Measurements from ENCODE around the gene SLX4IP.
"Not testable (repeated sequence)": the region's sequence is repeated elsewhere in the genome, so short reads cannot be mapped to it uniquely, and the experiment has no call there.

Gene SLX4IP

GRCh38 chr20:10408108-10408813 lies 26.8 kb upstream of the SLX4IP start:
- no peak overlapping the region for H3K9ac ChIP-seq (ENCODE audit: low read depth, low read length)
- H3K4me3 ChIP-seq (ENCODE audit: low read length): no peak overlapping the region
- H3K9me3 ChIP-seq (ENCODE audit: insufficient read depth, low read depth, low read length): no peaks in the 10 kb centered on the region
- peaks cover 38% of the 10 kb centered on the region for H3K36me3 ChIP-seq (ENCODE audit: insufficient read depth, low read depth, low read length)
- no peak overlapping the region for H3K27ac ChIP-seq (ENCODE audit: low read length)
- H3K27me3 ChIP-seq (ENCODE audit: insufficient read depth, low read length): no peaks in the 10 kb centered on the region
- no peaks in the 10 kb centered on the region for H3K4me1 ChIP-seq (ENCODE audit: insufficient read depth, low read length)

GRCh38 chr20:10411673-10412072 lies 23.4 kb upstream of the SLX4IP start:
- H3K4me1 ChIP-seq (ENCODE audit: insufficient read depth, low read length): peaks cover 11% of the 10 kb centered on the region; the same call in 1 of the 2 replicates
- no peak overlapping the region for H3K27ac ChIP-seq (ENCODE audit: low read length)
- no peak overlapping the region for H3K4me3 ChIP-seq (ENCODE audit: low read length)
- no peak overlapping the region for H3K9ac ChIP-seq (ENCODE audit: low read depth, low read length)
- no peaks in the 10 kb centered on the region for H3K27me3 ChIP-seq (ENCODE audit: insufficient read depth, low read length)
- peaks cover 26% of the 10 kb centered on the region for H3K36me3 ChIP-seq (ENCODE audit: insufficient read depth, low read depth, low read length)
- no peaks in the 10 kb centered on the region for H3K9me3 ChIP-seq (ENCODE audit: insufficient read depth, low read depth, low read length)

DNA sequence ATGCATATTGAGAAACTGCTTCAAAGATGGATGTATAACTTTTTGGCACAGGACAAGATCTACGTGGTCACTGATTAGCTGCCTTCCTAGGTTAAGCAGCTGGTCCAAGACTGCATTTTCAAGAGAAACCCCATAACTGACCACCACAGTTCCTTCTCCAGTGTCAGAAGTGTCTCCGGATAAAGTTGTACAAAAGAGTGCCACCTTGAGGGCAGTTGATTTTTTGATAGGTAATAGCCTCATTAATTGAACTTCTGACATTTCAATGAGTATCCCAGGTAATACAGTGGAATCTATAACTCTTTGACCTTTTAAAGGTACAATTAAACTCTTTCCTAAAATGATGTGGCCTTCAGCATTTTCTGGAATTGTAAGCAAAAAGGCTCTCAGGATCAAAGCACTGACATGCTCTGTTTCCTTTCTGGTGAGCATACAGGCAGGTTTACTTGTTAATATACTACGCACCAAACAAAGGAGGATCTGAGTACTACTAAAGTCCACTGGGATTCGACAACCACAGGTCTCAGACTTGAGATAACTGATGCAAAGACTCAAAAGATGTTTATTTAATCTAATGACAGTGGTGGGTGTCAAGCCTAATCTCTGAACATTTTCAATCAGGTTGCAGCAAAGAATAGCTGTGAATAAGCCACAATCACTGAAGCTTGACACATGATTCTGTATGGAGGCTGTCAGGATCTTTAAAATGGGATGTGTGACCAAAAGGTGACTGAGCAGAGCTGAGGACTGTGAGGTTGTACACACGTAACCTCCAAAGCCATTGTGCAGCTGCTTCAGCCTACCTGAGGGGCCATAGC lies 22.3 kb upstream of the SLX4IP start:
- Histone ChIP-seq H3K27ac (ENCODE audit: low read length) (no peak overlapping the region), H3K36me3 (ENCODE audit: insufficient read depth, low read depth, low read length) (peaks cover 28% of the 10 kb centered on the region), H3K9ac (ENCODE audit: low read depth, low read length) (no peak overlapping the region), H3K4me3 (ENCODE audit: low read length) (no peak overlapping the region), H3K4me1 (ENCODE audit: insufficient read depth, low read length) (peaks cover 11% of the 10 kb centered on the region; the same call in 1 of the 2 replicates), H3K9me3 (ENCODE audit: insufficient read depth, low read depth, low read length) (no peaks in the 10 kb centered on the region), H3K27me3 (ENCODE audit: insufficient read depth, low read length) (no peaks in the 10 kb centered on the region)

DNA sequence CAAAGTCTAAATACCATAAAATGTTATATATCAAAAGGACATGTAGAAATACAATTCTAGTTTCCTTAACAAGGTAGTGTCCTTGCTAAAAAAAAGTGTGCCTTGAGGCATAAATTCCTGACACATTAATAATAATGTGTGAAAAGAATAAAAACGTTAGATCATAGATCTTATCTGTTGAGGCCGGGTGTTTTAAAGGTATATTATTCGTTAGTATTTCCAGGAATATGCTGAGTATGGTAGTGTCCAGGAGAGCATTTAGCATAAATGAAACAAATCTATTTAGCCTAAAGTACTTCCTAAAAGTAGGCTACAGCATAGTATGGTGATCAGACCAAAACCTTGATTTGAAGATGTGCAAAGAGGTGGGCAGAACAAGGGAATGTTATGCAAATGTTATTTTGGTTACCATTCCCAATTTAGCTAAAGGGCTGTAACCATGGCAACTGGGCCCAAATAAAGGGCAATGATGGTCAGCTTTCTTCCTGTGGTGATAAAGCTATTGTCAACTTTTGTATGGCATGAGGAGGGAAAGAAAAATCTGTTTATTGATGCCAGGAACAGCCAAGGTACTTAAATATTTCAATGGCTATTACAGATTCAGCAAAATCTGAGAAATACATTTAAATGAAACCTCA lies 20.0 kb upstream of the SLX4IP start:
- Histone ChIP-seq H3K9me3 (ENCODE audit: insufficient read depth, low read depth, low read length) (no peaks in the 10 kb centered on the region), H3K27ac (ENCODE audit: low read length) (no peak overlapping the region)

GRCh38 chr20:10417218-10417617 lies 17.9 kb upstream of the SLX4IP start:
- peaks cover 44% of the 10 kb centered on the region for H3K36me3 ChIP-seq (ENCODE audit: insufficient read depth, low read depth, low read length)
- H3K9me3 ChIP-seq (ENCODE audit: insufficient read depth, low read depth, low read length); H3K27me3 ChIP-seq (ENCODE audit: insufficient read depth, low read length); H3K27ac ChIP-seq (ENCODE audit: low read length); H3K9ac ChIP-seq (ENCODE audit: low read depth, low read length); H3K4me3 ChIP-seq (ENCODE audit: low read length): not testable (repeated sequence)
- H3K4me1 ChIP-seq (ENCODE audit: insufficient read depth, low read length): peaks cover 11% of the 10 kb centered on the region; the same call in 1 of the 2 replicates

More for the DNA sequence above, 20.0 kb upstream of the SLX4IP start:
- peaks cover 11% of the 10 kb centered on the region; the same call in 1 of the 2 replicates for H3K4me1 ChIP-seq (ENCODE audit: insufficient read depth, low read length)
- peaks cover 44% of the 10 kb centered on the region for H3K36me3 ChIP-seq (ENCODE audit: insufficient read depth, low read depth, low read length)
- H3K9ac ChIP-seq (ENCODE audit: low read depth, low read length): no peak overlapping the region
- no peaks in the 10 kb centered on the region for H3K27me3 ChIP-seq (ENCODE audit: insufficient read depth, low read length)
- no peak overlapping the region for H3K4me3 ChIP-seq (ENCODE audit: low read length)

GRCh38 chr20:10419550-10420133 lies 15.5 kb upstream of the SLX4IP start:
- Histone ChIP-seq H3K4me3 (ENCODE audit: low read length) (no peak overlapping the region), H3K27me3 (ENCODE audit: insufficient read depth, low read length) (no peaks in the 10 kb centered on the region), H3K9ac (ENCODE audit: low read depth, low read length) (no peak overlapping the region), H3K27ac (ENCODE audit: low read length) (no peak overlapping the region), H3K36me3 (ENCODE audit: insufficient read depth, low read depth, low read length) (peaks cover 29% of the 10 kb centered on the region), H3K4me1 (ENCODE audit: insufficient read depth, low read length) (peaks cover 11% of the 10 kb centered on the region; the same call in 1 of the 2 replicates), H3K9me3 (ENCODE audit: insufficient read depth, low read depth, low read length) (no peaks in the 10 kb centered on the region)

- no peaks in the 10 kb centered on the region for H3K4me1 ChIP-seq (ENCODE audit: insufficient read depth, low read length)
- no peak overlapping the region for H3K9ac ChIP-seq (ENCODE audit: low read depth, low read length)
- H3K4me3 ChIP-seq (ENCODE audit: low read length): no peak overlapping the region
- no peaks in the 10 kb centered on the region for H3K27me3 ChIP-seq (ENCODE audit: insufficient read depth, low read length)
- H3K36me3 ChIP-seq (ENCODE audit: insufficient read depth, low read depth, low read length): peaks cover 28% of the 10 kb centered on the region
- no peaks in the 10 kb centered on the region for H3K9me3 ChIP-seq (ENCODE audit: insufficient read depth, low read depth, low read length)
- H3K27ac ChIP-seq (ENCODE audit: low read length): no peak overlapping the region
These were observed 11.4 kb upstream of the SLX4IP start for GRCh38 chr20:10423735-10424134.

- no peak overlapping the region for H3K9ac ChIP-seq (ENCODE audit: low read depth, low read length)
- no peak overlapping the region for H3K4me3 ChIP-seq (ENCODE audit: low read length)
- peaks cover 13% of the 10 kb centered on the region for H3K36me3 ChIP-seq (ENCODE audit: insufficient read depth, low read depth, low read length)
- H3K4me1 ChIP-seq (ENCODE audit: insufficient read depth, low read length): peaks cover 13% of the 10 kb centered on the region
- H3K9me3 ChIP-seq (ENCODE audit: insufficient read depth, low read depth, low read length): no peaks in the 10 kb centered on the region
- H3K27ac ChIP-seq (ENCODE audit: low read length): no peak overlapping the region
- H3K27me3 ChIP-seq (ENCODE audit: insufficient read depth, low read length): no peaks in the 10 kb centered on the region
These were observed 7.9 kb upstream of the SLX4IP start for GRCh38 chr20:10427060-10427692.

GRCh38 chr20:10428008-10428407 lies 7.1 kb upstream of the SLX4IP start:
- Histone ChIP-seq H3K27me3 (ENCODE audit: insufficient read depth, low read length) (no peaks in the 10 kb centered on the region), H3K36me3 (ENCODE audit: insufficient read depth, low read depth, low read length) (peaks cover 13% of the 10 kb centered on the region), H3K9me3 (ENCODE audit: insufficient read depth, low read depth, low read length) (no peaks in the 10 kb centered on the region), H3K9ac (ENCODE audit: low read depth, low read length) (no peak overlapping the region), H3K27ac (ENCODE audit: low read length) (no peak overlapping the region), H3K4me3 (ENCODE audit: low read length) (no peak overlapping the region), H3K4me1 (ENCODE audit: insufficient read depth, low read length) (peaks cover 13% of the 10 kb centered on the region)

DNA sequence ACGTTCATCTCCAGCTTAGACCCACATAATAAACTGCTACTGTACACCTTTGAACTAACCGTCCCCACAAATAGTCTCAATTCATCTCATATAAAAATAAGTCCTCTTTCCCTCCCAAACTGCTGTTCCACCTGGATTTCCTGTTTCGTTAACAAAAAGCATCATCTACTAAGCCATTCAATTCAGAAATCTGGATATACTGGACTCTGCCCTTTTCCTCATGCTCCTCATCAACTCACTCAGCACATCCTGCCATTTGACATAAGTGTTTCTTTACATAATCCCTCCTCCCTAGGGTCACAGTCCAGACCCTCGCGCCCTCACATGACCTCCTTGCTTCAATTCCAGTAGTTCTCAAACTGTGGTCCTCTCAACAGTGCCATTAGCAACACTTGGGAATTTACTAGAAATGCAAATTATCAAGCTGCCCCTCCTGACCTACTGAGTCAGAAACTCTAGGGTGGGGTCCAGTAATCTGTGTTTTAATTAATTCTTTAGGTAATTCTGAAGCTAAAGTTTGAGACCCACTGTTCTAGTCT lies 5.6 kb upstream of the SLX4IP start:
- H3K9me3 ChIP-seq (ENCODE audit: insufficient read depth, low read depth, low read length): no peaks in the 10 kb centered on the region
- H3K4me3 ChIP-seq (ENCODE audit: low read length): no peak overlapping the region
- no peaks in the 10 kb centered on the region for H3K27me3 ChIP-seq (ENCODE audit: insufficient read depth, low read length)
- peaks cover 13% of the 10 kb centered on the region for H3K4me1 ChIP-seq (ENCODE audit: insufficient read depth, low read length)
- peaks cover 13% of the 10 kb centered on the region for H3K36me3 ChIP-seq (ENCODE audit: insufficient read depth, low read depth, low read length)
- no peak overlapping the region for H3K9ac ChIP-seq (ENCODE audit: low read depth, low read length)
- no peak overlapping the region for H3K27ac ChIP-seq (ENCODE audit: low read length)

GRCh38 chr20:10430000-10430466 lies 5.1 kb upstream of the SLX4IP start:
- H3K9ac ChIP-seq (ENCODE audit: low read depth, low read length): no peak overlapping the region
- peaks cover 13% of the 10 kb centered on the region for H3K36me3 ChIP-seq (ENCODE audit: insufficient read depth, low read depth, low read length)
- H3K27ac ChIP-seq (ENCODE audit: low read length): no peak overlapping the region
- no peaks in the 10 kb centered on the region for H3K9me3 ChIP-seq (ENCODE audit: insufficient read depth, low read depth, low read length)
- peaks cover 13% of the 10 kb centered on the region for H3K4me1 ChIP-seq (ENCODE audit: insufficient read depth, low read length)
- H3K4me3 ChIP-seq (ENCODE audit: low read length): no peak overlapping the region
- H3K27me3 ChIP-seq (ENCODE audit: insufficient read depth, low read length): no peaks in the 10 kb centered on the region

All from iPS-20b (cell line).